ENCODE data around the gene RBM44. TPM values are rescaled to one million over a fixed set of nuclear protein-coding genes. Genes with fewer than 3 reads are reported as not detected.
A peak's percentile ranks its signal among the peaks of the same experiment; 100 is the strongest.
"Not testable (repeated sequence)": the region's sequence is repeated elsewhere in the genome, so short reads cannot be mapped to it uniquely, and the experiment has no call there.

The RBM44 gene, protein sequence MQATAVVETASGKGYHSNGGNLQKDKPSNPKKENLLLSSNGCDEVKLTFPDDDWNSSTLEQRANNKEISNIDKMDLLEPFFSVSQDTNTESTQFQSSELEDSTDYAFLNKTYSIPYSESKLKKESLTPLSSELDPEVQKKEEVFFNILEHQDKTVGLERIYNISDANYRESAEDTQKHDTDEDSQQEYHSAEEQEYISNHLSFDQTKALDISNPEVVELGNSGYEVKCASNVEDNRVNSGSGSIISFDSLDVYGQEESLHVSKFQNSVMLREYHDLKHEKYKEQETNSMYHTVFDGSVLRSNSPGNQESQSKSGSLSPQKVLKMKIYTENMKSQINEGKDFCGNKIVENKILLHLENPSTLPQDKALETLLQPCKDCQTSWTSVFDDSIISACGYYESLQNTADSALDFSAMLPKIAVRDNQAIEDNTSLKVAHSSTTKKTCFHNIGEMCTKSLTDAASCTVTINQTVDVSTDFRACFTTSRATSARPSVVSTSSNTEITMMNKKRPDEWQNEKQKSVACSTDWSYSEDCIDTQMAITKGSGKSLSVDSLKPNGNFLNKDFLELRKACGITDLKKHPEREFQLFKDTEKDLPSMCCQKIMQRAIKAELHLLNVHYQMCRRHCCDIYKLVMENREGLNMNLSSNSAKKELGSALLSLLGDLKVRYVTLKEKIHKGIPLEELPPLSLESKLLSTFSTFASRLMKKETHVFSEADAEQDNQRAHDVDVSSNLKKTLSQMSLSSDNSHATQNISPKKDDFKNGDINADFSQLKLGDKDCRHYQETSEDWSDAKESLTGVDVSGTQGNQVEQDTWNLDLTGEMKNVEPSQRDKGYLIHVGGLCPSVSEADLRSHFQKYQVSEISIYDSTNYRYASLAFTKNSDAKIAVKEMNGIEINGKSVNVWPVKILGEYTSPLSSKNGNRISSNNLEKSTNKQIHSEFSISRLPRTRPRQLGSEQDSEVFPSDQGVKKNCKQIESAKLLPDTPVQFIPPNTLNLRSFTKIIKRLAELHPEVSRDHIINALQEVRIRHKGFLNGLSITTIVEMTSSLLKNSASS
- 0.18 TPM for polyA plus RNA-seq (2013, experiment 1 of 2; ENCODE audit: insufficient read length)
- 0.41 TPM for polyA plus RNA-seq (2013, experiment 2 of 2; ENCODE audit: insufficient read length)

DNA sequence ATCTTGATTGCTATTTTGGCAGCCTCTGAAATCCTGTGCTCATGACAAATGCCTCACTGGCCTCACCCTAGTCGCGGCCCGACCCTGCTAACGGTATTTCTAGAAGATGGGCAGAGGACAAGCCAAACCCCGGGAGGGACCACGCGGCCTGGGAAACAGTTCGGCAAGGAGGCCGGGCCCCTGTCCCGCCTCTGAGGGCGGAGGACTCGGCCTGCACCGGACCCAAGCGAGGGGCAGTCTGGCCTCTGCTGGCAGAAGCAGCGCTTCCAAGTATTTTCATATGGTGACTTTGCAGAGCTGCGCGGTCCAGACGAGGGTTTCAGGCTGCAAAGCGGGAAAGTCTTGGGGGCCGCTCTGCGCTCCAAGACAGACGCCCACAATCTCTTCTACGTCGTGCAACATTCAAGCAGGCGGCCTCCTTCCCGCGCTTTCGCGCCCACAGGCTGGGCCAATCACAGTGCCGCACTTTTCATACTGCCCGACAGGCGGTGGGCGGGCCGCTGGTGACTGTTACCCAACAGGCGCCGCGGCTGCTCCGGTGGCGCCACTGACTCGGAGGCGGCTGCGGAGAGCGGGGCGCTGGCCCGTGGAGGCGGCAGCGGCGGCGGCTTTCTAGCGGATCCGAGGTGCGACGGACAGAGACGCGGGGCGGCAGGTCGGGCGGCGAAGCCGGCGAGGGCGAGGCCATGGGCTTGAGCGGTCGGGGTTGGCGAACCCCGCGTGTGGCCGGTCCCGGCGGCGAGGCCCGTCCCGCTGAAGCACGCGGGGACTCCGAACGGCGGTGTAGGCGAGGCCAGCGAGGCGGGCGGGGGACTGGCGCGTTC is at the start of gene RBM44:
Gene RBM44 (plus strand): TSS at position 544 of the 824 bp plus-strand sequence. CDS start 14,831 bp downstream, outside the sequence.
- no peak for DNase-seq

DNA sequence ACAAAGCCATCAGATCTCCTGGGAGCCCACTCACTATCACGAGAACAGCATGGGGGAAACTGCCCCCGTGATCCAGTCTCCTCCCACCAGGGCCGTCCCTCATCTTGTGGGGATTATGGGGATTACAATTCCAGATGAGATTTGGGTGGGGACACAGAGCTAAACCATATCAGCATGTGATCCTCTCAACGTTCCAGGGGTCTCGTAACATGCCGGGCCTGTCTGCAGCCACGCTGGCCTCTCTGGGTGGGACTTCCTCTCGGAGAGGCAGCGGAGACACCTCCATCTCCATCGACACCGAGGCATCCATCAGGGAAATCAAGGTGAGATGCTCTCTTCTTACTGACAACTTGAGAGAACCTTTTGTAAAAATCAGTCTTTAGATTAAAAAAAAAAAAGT is 49.6 kb upstream of the RBM44 start:
- DNase-seq, result no peak

DNA sequence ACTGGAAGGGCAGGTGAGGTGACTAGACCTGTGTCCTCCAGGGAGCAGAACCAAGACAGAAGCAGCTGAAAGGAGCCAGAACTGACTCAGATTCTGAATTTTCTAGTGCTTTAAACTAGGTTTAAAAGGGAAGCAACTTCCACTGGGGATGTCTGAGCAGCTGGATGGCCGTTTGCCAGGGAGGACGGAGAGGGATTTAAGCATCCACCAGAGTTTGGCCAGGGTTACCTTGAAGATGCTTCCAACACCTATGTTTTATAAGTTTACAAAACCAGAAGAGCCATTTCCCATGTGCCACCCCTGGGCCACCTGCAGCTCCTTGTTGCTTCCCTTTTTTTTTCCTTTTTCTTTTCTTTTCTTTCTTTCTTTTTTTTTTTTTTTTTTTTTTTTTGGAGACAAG is 48.6 kb upstream of the RBM44 start:
- DNase-seq, result no peak

DNA sequence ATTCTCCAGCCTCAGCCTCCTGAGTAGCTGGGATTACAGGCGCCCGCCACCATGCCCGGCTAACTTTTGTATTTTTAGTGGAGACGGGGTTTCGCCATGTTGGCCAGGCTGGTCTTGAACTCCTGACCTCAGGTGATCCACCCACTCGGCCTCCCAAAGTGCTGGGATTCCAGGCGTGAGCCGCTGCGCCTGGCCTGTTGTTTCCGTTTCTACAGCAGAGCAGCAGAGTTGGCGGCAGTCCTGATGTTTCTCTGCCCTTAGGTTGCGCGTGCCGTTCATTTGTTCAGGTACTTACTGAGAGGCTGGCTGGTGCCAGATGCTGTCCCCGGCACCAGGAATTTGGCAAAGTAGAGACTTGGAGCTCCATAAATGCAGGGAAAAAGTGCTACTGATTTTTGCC is 48.1 kb upstream of the RBM44 start:
- DNase-seq, result not testable (repeated sequence)

DNA sequence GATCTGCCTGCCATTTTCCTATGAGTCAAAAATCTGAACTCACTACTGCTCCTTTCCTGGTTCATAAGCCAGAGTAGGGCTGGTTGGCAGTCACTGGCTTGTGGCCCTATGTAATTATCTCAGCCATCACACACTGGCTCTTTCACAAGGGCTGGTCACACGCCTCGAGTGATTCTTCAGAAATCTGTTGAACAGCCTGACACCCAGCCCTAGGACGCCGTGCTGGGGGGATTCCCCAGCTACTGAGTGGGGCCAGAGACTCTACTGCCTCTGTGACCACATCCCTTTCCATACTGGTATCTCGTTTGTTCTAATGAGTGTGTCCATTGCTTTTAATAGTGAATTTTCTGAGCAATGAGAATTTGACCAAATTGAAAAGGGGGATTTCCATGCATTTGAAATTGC is 45.8 kb upstream of the RBM44 start:
- no peak for DNase-seq

DNA sequence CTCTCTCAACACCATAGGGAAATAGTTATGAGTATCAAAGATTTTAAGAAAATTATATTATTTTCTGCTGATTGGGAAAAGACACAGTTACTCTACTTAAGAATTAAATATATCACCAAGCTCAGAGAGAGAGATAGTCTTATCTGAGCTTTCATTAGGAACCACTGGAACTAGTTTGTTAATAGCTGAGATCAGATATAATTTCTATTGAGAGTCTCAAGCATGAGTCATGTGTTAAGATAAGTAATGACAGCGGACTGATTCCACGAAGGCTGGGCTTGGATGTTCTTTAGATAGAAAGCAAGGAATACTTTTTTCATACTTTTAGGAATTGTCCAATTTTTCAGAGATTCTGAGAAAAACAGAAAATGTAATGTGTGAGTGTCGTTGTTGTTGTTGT is 44.4 kb upstream of the RBM44 start:
- peak; percentile 31 for DNase-seq

DNA sequence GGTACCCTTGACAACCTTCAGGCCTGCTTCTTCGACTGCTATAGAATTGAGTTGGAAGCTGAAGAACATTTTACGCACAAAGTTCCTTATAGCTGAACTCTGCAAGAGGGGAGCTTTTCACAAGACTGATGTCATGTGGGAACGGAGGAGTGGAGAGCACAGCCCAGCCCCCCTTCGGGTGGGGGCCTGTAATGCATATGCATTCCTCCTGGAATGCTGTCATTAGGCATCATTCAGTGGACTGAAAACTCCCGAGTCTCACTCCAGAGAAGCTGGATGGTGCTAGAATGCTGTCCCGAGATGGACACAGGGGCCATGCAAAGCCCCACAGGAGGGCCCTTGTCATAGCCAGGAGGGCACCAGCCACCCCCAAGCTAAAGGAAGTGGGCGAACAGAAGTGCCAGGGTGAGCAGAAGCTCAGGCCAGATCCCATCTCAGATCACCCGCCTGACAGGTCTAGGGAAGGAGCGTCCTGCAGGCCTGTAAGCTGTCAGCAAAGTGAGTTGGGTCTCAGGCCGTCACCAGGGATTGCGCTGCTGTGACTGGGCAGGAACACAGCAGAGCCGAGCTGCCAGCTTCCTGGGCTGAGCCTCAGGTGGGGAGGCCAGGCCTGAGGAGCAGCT is 43.8 kb upstream of the RBM44 start:
- no peak for DNase-seq

DNA sequence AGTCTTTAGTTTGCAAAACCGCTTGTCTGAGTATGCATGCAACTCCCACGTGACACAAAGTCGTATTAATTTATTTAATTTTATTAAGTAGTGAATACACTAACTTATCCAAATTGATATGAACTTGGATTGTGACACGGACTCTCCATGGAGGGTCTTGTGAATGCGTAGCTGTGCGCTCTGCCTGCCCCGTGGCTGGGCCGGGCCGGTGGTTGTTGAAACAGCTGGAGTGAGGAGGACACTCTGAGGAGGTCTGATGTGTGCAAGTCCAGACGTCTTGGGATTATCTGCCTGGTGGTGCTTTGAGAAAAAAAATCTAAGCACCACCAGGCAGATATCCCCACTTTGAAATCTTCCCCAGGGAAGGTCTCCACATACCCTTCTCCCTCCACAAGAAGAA is 41.0 kb upstream of the RBM44 start:
- no peak for DNase-seq

DNA sequence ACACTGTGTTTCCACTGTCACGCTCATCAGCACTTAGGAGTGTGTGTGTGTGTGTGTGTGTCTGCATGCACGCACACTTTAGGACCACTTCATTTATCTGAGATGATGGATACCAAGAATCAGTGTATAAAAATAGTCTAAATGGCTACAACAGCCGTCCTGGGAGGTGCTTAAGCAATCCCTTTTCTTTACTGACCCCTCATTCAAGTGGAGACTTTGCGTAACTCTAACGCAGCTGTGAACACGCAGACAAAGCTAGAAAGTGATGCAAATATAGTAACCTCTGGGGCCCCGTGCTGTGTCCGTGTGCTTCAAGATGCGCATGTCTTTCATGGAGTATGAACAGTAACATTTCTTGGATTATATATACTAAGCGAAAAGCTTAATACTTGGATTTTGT is 40.4 kb upstream of the RBM44 start:
- DNase-seq, result no peak

DNA sequence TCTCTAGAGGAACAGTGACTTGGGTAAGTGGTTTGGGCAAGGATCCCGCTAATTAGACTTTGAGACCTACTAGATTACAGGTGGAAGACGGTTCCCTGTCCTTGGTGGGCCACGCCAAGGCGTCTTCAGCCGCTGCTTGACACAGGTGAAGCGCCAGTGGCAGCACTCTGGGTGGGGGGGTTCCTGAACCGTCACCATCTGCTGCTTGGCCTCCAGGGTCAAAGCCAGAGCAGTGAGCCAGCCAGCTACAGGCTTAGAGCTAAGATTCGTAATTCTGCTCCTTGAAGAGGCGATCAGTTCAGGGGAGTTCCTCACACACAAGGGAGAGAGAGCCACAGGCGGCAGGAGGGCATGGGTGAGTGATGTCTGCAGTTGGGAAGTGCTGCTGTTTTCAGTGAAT is 39.4 kb upstream of the RBM44 start:
- DNase-seq, result no peak

DNA sequence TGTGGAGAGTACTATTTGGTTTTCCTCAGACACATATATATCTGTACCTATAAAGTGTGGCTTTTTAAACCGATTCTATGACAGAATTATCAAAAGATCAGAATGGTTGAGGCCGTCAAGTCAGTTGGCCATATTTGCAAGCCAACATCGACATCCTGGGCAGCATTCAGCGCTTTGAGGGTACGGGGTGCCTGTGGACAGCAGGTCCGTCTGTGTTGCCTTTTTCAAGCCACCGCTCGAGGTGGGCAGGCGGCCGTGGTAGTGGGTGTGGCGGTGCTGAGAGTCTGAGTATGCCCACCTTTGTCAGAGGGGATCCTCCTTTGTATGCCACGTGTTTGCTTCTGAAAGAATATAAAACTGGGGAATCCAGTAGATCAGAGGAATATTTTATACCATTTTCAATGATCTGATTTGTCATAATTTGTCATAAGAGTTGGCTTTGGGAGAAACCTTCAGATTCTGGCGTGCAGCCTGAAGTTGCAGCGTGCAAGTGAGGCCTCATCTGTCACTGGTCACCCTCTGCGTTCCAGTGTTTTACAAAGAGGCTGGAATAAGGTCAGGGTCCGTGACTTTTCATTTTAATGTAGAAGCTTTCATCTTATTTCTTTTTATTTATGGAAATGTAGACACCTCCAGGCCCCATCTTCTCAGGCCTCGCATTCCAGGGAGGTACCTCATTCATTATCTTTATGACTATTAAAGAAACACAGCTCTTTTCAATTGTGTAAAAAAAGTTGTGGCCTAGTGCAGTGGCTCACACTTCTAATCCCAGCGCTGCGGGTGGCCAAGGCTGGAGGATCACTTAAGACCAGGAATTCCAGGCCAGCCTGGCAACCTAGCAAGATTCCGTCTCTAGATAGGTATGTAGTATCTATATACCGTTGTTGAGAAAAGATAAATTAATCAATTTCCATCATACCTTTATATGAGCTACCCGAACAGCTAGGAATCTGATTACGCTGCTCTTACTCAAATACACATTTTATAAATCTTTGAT is 37.8 kb upstream of the RBM44 start:
- no peak for DNase-seq

DNA sequence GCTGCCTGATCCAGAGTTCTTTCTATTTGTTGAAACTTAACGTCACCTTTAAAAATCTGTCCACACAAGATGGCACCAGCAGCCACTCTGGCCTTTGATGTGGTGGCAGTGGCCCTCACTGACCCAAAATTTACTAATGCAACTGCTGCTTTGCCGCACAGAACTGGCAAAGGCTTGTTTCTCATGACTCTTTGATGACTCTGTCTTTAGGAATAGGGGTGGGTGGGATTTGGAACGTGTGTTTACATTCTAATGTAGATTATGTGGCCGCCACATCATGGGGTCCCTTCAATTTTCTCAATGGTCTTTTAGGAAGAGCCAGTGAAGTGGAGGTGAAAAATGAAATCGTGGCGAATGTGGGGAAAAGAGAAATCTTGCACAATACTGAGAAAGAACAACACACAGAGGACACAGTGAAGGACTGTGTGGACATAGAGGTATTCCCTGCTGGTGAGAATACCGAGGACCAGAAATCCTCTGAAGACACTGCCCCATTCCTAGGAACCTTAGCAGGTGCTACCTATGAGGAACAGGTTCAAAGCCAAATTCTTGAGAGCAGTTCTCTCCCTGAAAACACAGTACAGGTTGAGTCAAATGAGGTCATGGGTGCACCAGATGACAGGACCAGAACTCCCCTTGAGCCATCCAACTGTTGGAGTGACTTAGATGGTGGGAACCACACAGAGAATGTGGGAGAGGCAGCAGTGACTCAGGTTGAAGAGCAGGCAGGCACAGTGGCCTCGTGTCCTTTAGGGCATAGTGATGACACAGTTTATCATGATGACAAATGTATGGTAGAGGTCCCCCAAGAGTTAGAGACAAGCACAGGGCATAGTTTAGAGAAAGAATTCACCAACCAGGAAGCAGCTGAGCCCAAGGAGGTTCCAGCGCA is 36.0 kb upstream of the RBM44 start:
- DNase-seq, result peak; percentile 36

DNA sequence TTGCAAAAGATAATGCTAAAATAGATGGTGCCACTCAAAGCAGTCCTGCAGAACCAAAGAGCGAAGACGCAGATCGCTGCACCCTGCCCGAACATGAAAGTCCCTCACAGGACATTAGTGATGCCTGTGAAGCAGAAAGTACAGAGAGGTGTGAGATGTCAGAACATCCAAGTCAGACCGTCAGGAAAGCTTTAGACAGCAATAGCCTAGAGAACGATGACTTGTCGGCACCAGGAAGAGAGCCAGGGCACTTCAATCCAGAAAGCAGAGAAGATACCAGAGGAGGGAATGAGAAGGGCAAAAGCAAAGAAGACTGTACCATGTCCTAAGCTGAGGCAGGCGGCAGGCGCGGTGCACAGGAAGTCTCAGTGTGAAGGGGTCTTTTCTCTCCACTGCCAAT is 34.8 kb upstream of the RBM44 start:
- no peak for DNase-seq

DNA sequence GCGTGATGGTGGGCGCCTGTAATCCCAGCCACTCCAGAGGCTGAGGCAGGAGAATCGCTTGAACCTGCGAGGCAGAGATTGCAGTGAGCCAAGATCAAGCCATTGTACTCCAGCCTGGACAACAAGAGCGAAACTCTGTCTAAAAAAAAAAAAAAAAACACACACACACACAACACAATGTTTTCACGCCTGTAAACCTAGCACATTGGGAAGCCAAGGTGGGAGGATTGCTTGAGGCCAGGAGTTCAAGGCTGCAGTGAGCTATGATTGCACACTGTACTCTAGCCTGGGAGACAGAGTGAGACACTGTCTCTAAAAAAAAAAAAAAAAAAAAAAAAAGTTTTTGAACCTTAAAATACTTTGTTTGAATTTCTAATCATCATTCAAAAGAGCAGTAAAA is 33.5 kb upstream of the RBM44 start:
- not testable (repeated sequence) for DNase-seq

DNA sequence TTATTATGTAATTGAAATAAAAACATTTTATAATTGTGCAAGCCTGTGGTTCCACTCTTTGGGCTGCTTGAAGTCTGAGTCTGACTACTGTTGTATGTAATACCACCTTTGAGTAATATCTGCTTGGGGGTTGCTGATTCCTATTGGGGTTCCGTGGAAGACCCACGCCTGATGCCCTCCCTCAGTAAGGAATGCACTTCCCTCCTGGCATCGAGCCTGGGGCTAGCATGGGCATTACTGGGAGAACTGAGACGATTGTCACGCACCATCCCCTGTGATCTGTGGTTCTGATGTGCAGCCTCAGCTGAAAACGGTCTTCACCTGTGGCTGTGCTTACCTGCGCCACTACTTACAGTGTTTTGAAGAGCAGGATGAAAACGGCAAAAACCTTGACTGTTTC is 32.7 kb upstream of the RBM44 start:
- no peak for DNase-seq

DNA sequence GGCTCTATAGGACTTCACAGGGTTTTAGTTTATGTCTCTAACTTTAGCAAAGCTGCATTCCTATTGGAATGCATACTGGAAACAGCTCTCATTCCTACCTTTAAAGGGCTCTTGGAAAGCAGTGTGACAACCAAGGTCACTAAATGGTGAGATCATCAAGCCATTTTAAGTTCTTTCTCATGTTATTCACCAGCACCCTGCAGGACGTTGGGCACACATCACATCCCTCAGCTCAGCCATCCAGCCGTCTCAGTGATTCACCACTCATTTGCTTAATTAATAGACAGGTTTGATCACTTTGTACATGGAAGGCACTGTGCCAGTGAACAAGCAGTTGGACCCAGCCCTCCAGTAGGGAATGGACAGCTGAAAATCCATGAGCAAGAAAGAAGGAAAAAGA is 32.2 kb upstream of the RBM44 start:
- peak; percentile 61 for DNase-seq

DNA sequence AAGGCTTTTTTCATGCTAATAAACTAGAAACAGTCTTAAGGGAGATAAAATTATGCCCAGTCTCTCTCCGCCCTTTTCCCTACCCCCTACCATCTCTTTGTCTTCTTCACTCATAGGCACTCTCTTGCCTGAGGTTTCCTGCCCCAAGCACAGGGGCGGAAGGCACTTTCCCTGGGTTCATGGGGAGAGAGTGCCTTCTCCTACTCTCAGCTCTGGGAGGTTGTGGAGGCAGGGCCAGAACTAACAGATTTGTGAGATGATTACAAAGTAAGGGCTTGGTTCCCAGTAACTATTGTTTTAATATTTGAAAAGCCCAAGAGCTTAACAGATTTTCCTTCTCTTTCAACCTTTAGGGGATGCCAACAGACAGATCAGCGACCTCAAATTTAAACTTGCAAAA is 26.1 kb upstream of the RBM44 start:
- DNase-seq, result no peak

DNA sequence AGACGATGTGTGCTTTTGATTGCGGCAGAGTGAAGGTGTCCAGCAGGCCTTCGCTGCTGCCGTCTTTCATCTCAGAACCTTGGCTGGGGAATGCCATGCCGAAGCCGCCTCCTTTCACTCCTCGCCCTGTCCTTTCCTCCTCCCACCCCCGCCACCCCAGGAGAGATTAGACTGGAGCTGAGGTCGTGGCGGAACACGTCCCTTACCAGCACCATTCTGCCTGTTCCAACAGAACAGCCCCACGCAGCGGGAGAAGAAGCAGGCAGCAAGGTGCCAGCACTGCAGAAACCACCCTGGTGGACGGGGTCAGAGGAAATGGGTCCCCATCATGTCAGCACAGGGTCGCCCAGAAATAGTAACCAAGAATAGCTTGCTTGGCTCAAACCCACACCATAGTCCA is 24.8 kb upstream of the RBM44 start:
- no peak for DNase-seq

DNA sequence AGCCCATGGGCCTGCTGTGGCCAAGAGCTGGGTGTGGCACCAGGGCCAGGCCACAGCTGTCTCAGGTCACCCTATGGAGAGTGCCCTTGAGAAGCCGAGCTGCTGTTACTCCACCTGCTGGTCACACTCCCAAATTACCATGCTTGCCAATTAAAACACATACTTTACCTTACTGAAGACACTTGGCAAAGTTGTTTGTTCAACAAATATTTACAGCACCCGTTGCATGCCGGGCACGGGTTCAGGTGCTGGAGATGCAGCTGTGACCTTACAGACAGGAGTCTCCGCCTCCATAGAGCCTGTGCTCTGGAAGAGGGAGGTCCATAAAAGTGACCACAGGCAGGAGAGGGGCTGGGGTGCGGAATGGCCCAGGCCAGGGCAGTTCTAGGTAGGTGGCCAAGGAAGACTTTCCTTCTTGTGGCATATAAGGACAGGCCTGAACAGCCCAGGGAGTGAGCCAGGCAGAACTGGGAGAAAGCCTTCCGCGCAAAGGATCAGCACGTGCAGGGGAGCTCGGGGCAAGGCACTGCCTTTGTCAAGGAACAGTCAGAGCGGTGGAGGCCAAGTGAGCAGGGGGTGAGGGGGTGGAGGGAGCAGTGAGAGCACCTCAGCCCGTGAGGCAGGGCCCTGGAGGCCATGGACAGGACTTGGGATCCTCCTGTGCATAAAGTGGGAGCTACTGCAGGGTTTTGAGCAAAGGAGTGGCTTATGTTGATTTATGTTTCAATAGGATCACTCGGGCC is 23.6 kb upstream of the RBM44 start:
- DNase-seq, result peak; percentile 53
